ENCODE measurements around the gene ABCC1.

DNA sequence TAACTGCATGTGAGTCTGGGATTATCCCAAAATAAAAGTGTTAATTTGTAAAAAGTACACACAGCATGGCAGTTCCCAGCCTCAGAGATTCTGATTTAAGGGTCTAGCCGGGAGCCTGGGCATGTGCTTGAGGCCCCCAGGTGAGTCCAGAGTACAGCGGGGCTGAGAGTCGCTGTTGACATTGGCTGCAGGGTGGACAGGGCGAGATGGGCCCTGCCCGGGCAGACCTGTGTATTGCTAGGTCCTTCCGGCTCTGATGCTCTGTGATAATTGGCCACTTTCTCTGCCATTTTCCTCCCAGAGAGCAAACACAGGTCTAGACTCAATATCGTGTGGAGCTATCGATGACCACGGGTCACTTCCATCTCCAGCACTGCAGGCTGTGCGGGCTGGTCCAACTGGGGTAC lies 200.3 kb downstream of the ABCC1 start:
- no peak for TF ChIP-seq EZH2 (IDR thresholded peaks at IDR 0.05; ENCODE audit: borderline replicate concordance, low read depth, low read length, poor library complexity, severe bottlenecking)
- TF ChIP-seq, protein P1, sequence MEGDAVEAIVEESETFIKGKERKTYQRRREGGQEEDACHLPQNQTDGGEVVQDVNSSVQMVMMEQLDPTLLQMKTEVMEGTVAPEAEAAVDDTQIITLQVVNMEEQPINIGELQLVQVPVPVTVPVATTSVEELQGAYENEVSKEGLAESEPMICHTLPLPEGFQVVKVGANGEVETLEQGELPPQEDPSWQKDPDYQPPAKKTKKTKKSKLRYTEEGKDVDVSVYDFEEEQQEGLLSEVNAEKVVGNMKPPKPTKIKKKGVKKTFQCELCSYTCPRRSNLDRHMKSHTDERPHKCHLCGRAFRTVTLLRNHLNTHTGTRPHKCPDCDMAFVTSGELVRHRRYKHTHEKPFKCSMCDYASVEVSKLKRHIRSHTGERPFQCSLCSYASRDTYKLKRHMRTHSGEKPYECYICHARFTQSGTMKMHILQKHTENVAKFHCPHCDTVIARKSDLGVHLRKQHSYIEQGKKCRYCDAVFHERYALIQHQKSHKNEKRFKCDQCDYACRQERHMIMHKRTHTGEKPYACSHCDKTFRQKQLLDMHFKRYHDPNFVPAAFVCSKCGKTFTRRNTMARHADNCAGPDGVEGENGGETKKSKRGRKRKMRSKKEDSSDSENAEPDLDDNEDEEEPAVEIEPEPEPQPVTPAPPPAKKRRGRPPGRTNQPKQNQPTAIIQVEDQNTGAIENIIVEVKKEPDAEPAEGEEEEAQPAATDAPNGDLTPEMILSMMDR (conservative IDR thresholded peaks at IDR 0.05; ENCODE audit: low read depth, low read length) = no peak
